Transverse colon (tissue), 4 donors: ENCODE data around the gene TPP2.

ENCODE experiments used
- CTCF ChIP-seq, 5 experiments: fragments of 200-600 bp in 3 of 5; fragments of 450-650 bp in 2 of 5; sonication (generic) in 3 of 5; IDR thresholded peaks; 1 replicate in 2 of 5; 2 replicates in 3 of 5; pipeline ENCODE4 v1.5.1; 2016 to 2017; ENCODE audit warnings: antibody characterized with exemption in 5 of 5, inconsistent platforms in 3 of 5, mild to moderate bottlenecking in 2 of 5, moderate library complexity in 1 of 5
- EP300 ChIP-seq: sonication (generic); formaldehyde crosslinking; IDR thresholded peaks from one replicate; pipeline ENCODE4 v1.6.1; 2017; ENCODE audit warnings: antibody characterized with exemption, low read depth
- POLR2A ChIP-seq: fragments of 450-650 bp; IDR thresholded peaks from one replicate; pipeline ENCODE4 v1.6.1; 2016; ENCODE audit warnings: antibody characterized with exemption, mild to moderate bottlenecking, moderate library complexity
- POLR2AphosphoS5 ChIP-seq, 3 donors: sonication (generic); formaldehyde crosslinking; IDR thresholded peaks; one replicate each; pipeline ENCODE4 v1.6.1; 2016; ENCODE audit warnings: antibody characterized with exemption in 3 of 3

- TF ChIP-seq CTCF (IDR thresholded peaks at IDR 0.05) (no peak), POLR2A (no peak), EP300 (no peak), POLR2AphosphoS5 (IDR thresholded peaks at IDR 0.05) (no peak)
Measured at GRCh38 chr13:102667911-102668310, 71.1 kb downstream of the TPP2 start.
